ENCODE measurements around the gene WDR5B.

The WDR5B gene

DNA sequence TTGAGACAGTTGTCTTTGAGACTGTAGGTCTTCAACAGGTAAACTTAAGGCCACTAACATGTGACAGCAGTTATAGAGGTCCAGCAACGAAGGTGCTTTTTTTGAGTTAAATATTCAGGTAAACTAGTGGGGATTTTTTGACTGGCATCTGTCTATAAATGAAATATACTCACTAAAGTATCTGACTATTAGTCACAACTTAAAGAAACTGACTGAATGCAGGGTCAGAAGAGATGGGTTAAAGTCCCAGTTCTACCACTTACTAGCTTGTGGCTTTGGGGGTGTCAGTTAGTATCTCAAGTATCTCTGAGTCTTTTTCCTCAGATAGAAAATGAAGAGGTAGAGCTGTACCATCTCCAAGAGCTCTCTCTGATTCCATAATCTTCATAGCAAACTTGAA lies 50.8 kb downstream of the WDR5B start:
- no peak for DNase-seq

DNA sequence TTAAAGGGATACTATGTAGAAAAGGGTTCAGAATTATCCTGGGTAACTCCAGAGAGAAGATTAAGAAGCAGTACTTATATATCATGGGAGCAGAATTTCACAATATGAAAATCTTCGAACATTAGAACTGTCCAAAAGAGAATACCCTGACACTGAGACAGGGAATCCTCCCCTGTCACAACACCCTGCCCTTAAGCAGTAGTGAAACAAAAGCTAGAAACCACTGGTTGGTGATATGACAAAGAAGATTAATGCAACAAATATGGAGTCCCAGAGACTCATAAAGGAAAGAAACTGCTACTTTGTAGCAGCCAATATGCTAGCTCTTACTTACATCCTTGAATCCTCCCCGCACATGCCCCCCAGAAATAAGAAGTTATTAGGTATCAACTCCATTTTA lies 51.4 kb downstream of the WDR5B start:
- DNase-seq, result no peak

Data from SHP77 treated with DMSO at 0.1 percent for 48 hours (cell line).